Measurements from ENCODE around the gene MPRIP.

MPRIP gene

DNA sequence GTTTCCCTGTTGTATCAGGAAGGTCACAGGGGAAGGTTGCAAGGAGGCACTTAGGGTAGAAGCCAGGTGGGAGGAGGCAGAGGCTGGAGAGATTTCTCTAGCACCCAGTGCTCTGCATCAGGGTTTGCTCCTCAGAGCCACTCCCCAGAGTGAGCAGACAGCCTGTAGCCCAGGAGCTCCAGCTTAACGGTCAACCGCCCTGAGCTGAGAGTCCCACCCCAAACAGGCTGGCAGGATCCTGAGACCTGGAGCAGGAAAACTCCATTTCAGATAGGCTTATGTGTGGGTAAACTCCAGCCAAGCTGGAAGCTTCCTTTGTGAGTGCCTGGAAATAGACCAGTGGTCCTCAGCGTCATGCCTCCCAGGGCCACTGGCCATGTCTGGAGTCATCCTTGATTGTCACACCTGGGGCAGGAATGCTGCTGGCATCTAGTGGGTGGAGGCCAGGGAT, 37.9 kb downstream of the MPRIP start:
- TF ChIP-seq CTCF (IDR thresholded peaks at IDR 0.05) = no peak
- Histone ChIP-seq H3K36me3 (ENCODE audit: control insufficient read depth, insufficient read depth, low read length) (no peaks in the 10 kb centered on the region), H3K4me2 (ENCODE audit: low read length) (no peak overlapping the region), H3K4me1 (no peaks in the 10 kb centered on the region), H3K4me3 (ENCODE audit: low read depth, low read length) (no peak overlapping the region), H3K9me3 (ENCODE audit: control insufficient read depth, low read length) (no peaks in the 10 kb centered on the region), H3K79me2 (peaks cover 90% of the 10 kb centered on the region), H3K27ac (no peak overlapping the region), H3K27me3 (ENCODE audit: control insufficient read depth, insufficient read depth, low read length) (no peaks in the 10 kb centered on the region), H2AFZ (no peak overlapping the region), H3K9ac (no peak overlapping the region)

GRCh38 chr17:17080781-17081180, 38.5 kb downstream of the MPRIP start:
- H3K4me3 ChIP-seq (ENCODE audit: low read depth, low read length) = no peak overlapping the region
- no peaks in the 10 kb centered on the region for H3K27me3 ChIP-seq (ENCODE audit: control insufficient read depth, insufficient read depth, low read length)
- H3K4me2 ChIP-seq (ENCODE audit: low read length) = no peak overlapping the region
- no peak overlapping the region for H3K9ac ChIP-seq
- no peaks in the 10 kb centered on the region for H3K36me3 ChIP-seq (ENCODE audit: control insufficient read depth, insufficient read depth, low read length)
- H2AFZ ChIP-seq = no peak overlapping the region
- H3K79me2 ChIP-seq = peaks cover 88% of the 10 kb centered on the region
- no peak overlapping the region for H3K27ac ChIP-seq
- no peaks in the 10 kb centered on the region for H3K9me3 ChIP-seq (ENCODE audit: control insufficient read depth, low read length)
- TF ChIP-seq CTCF (IDR thresholded peaks at IDR 0.05) = no peak
- no peaks in the 10 kb centered on the region for H3K4me1 ChIP-seq

- Histone ChIP-seq H3K27me3 (ENCODE audit: control insufficient read depth, insufficient read depth, low read length) (no peaks in the 10 kb centered on the region), H3K79me2 (peaks cover 89% of the 10 kb centered on the region), H3K9me3 (ENCODE audit: control insufficient read depth, low read length) (no peaks in the 10 kb centered on the region), H3K36me3 (ENCODE audit: control insufficient read depth, insufficient read depth, low read length) (no peaks in the 10 kb centered on the region), H3K4me3 (ENCODE audit: low read depth, low read length) (no peak overlapping the region), H3K4me1 (no peaks in the 10 kb centered on the region), H2AFZ (no peak overlapping the region), H3K9ac (no peak overlapping the region), H3K4me2 (ENCODE audit: low read length) (no peak overlapping the region), H3K27ac (no peak overlapping the region)
- no peak for TF ChIP-seq CTCF (IDR thresholded peaks at IDR 0.05)
These were observed 39.2 kb downstream of the MPRIP start for GRCh38 chr17:17081304-17081940.

- Histone ChIP-seq H3K79me2 (peaks cover 94% of the 10 kb centered on the region), H2AFZ (no peak overlapping the region), H3K4me3 (ENCODE audit: low read depth, low read length) (no peak overlapping the region), H3K27me3 (ENCODE audit: control insufficient read depth, insufficient read depth, low read length) (no peaks in the 10 kb centered on the region), H3K4me2 (ENCODE audit: low read length) (no peak overlapping the region), H3K9me3 (ENCODE audit: control insufficient read depth, low read length) (no peaks in the 10 kb centered on the region), H3K4me1 (peaks cover 6% of the 10 kb centered on the region), H3K27ac (no peak overlapping the region), H3K36me3 (ENCODE audit: control insufficient read depth, insufficient read depth, low read length) (no peaks in the 10 kb centered on the region), H3K9ac (no peak overlapping the region)
- TF ChIP-seq CTCF (IDR thresholded peaks at IDR 0.05) = no peak
These were observed 40.6 kb downstream of the MPRIP start for GRCh38 chr17:17082878-17083277.

DNA sequence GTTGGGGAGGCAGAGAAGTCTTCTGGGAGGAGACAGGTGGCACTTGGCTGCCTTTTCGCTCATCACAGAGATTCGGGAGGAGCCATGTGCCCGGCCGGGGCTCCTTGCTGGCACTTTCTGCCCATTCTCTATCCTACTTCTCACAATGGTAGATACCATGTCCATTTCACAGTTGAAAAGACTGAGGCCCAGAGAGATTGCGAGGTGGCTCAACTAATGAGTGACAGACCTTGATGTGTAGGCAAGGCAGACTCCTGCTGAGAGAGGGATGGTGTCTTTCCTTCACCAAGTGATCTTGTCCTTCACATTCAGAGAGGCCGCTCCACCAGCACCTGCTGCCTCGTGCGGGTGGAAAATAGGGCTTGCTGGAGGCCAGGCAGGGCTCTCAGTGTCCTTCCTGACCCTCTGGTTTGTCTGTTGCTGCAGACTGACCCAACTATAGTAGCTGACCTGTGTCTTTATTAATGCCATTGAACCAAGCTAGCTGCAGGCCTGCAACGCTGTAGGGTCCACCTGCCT, 42.1 kb downstream of the MPRIP start:
- Histone ChIP-seq H3K27ac (no peak overlapping the region), H3K36me3 (ENCODE audit: control insufficient read depth, insufficient read depth, low read length) (no peaks in the 10 kb centered on the region), H3K4me1 (peaks cover 6% of the 10 kb centered on the region), H3K9ac (no peak overlapping the region), H3K79me2 (peaks cover 90% of the 10 kb centered on the region), H3K27me3 (ENCODE audit: control insufficient read depth, insufficient read depth, low read length) (no peaks in the 10 kb centered on the region), H3K9me3 (ENCODE audit: control insufficient read depth, low read length) (no peaks in the 10 kb centered on the region), H3K4me3 (ENCODE audit: low read depth, low read length) (no peak overlapping the region), H2AFZ (no peak overlapping the region), H3K4me2 (ENCODE audit: low read length) (no peak overlapping the region)
- no peak for TF ChIP-seq CTCF (IDR thresholded peaks at IDR 0.05)
